ENCODE measurements around the gene UCN2.
"Not testable (repeated sequence)": the region's sequence is repeated elsewhere in the genome, so short reads cannot be mapped to it uniquely, and the experiment has no call there.

UCN2 gene

GRCh38 chr3:48555231-48555948, 8.2 kb downstream of the UCN2 start:
- Histone ChIP-seq H3K4me3 (ENCODE audit: low read depth in 1 of 5, low read length in 5 of 5) (no peak overlapping the region), H3K36me3 (ENCODE audit: control insufficient read depth in 5 of 5, insufficient read depth in 5 of 5, low read length in 5 of 5) (no peaks in the 10 kb centered on the region), H3K4me1 (ENCODE audit: control insufficient read depth in 5 of 5, insufficient read depth in 5 of 5, low read length in 5 of 5) (peaks cover 4 to 51% (median 28%) of the 10 kb centered on the region in 5 donors), H3K27ac (ENCODE audit: low read depth, low read length) (no peak overlapping the region), H3K9ac (ENCODE audit: low read length in 5 of 5) (no peak overlapping the region), H3K27me3 (ENCODE audit: control insufficient read depth in 5 of 5, insufficient read depth in 4 of 5, low read length in 5 of 5) (peaks cover 0 to under 1% (median 0%) of the 10 kb centered on the region in 5 donors), H3K9me3 (ENCODE audit: control insufficient read depth in 5 of 5, low read length in 5 of 5) (no peaks in the 10 kb centered on the region)

- Histone ChIP-seq H3K27me3 (ENCODE audit: control insufficient read depth in 5 of 5, insufficient read depth in 4 of 5, low read length in 5 of 5) (no peaks in the 10 kb centered on the region), H3K36me3 (ENCODE audit: control insufficient read depth in 5 of 5, insufficient read depth in 5 of 5, low read length in 5 of 5) (no peaks in the 10 kb centered on the region), H3K27ac (ENCODE audit: low read depth, low read length) (no peak overlapping the region), H3K9me3 (ENCODE audit: control insufficient read depth in 5 of 5, low read length in 5 of 5) (no peaks in the 10 kb centered on the region), H3K4me1 (ENCODE audit: control insufficient read depth in 5 of 5, insufficient read depth in 5 of 5, low read length in 5 of 5) (peaks cover 0 to 39% (median 16%) of the 10 kb centered on the region in 5 donors), H3K4me3 (ENCODE audit: low read depth in 1 of 5, low read length in 5 of 5) (no peak overlapping the region), H3K9ac (ENCODE audit: low read length in 5 of 5) (no peak overlapping the region)
Observed at GRCh38 chr3:48553886-48554845, 9.4 kb downstream of the UCN2 start.

- H3K27me3 ChIP-seq (ENCODE audit: control insufficient read depth in 5 of 5, insufficient read depth in 4 of 5, low read length in 5 of 5), result no peaks in the 10 kb centered on the region
- no peaks in the 10 kb centered on the region for H3K36me3 ChIP-seq (ENCODE audit: control insufficient read depth in 5 of 5, insufficient read depth in 5 of 5, low read length in 5 of 5)
- no peaks in the 10 kb centered on the region for H3K9me3 ChIP-seq (ENCODE audit: control insufficient read depth in 5 of 5, low read length in 5 of 5)
- no peak overlapping the region for H3K4me3 ChIP-seq (ENCODE audit: low read depth in 1 of 5, low read length in 5 of 5)
- no peak overlapping the region for H3K9ac ChIP-seq (ENCODE audit: low read length in 5 of 5)
- peaks cover 0 to 38% (median 19%) of the 10 kb centered on the region in 5 donors for H3K4me1 ChIP-seq (ENCODE audit: control insufficient read depth in 5 of 5, insufficient read depth in 5 of 5, low read length in 5 of 5)
- no peak overlapping the region for H3K27ac ChIP-seq (ENCODE audit: low read depth, low read length)
Observed at GRCh38 chr3:48553361-48553760, 10.2 kb downstream of the UCN2 start.

GRCh38 chr3:48552111-48552951, 11.2 kb downstream of the UCN2 start:
- Histone ChIP-seq H3K27ac (ENCODE audit: low read depth, low read length) (no peak overlapping the region), H3K4me1 (ENCODE audit: control insufficient read depth in 5 of 5, insufficient read depth in 5 of 5, low read length in 5 of 5) (peaks cover 0 to 28% (median 15%) of the 10 kb centered on the region in 5 donors), H3K4me3 (ENCODE audit: low read depth in 1 of 5, low read length in 5 of 5) (no peak overlapping the region), H3K9me3 (ENCODE audit: control insufficient read depth in 5 of 5, low read length in 5 of 5) (no peaks in the 10 kb centered on the region), H3K27me3 (ENCODE audit: control insufficient read depth in 5 of 5, insufficient read depth in 4 of 5, low read length in 5 of 5) (no peaks in the 10 kb centered on the region), H3K36me3 (ENCODE audit: control insufficient read depth in 5 of 5, insufficient read depth in 5 of 5, low read length in 5 of 5) (peaks cover 0 to under 1% (median 0%) of the 10 kb centered on the region in 5 donors), H3K9ac (ENCODE audit: low read length in 5 of 5) (no peak overlapping the region)

- not testable (repeated sequence) for H3K9me3 ChIP-seq (ENCODE audit: control insufficient read depth in 5 of 5, low read length in 5 of 5); H3K9ac ChIP-seq (ENCODE audit: low read length in 5 of 5); H3K27me3 ChIP-seq (ENCODE audit: control insufficient read depth in 5 of 5, insufficient read depth in 4 of 5, low read length in 5 of 5); H3K27ac ChIP-seq (ENCODE audit: low read depth, low read length); H3K4me3 ChIP-seq (ENCODE audit: low read depth in 1 of 5, low read length in 5 of 5); H3K36me3 ChIP-seq (ENCODE audit: control insufficient read depth in 5 of 5, insufficient read depth in 5 of 5, low read length in 5 of 5)
- peaks cover 0 to 23% (median 11%) of the 10 kb centered on the region in 5 donors for H3K4me1 ChIP-seq (ENCODE audit: control insufficient read depth in 5 of 5, insufficient read depth in 5 of 5, low read length in 5 of 5)
Observed at GRCh38 chr3:48551651-48552050, 11.9 kb downstream of the UCN2 start.

GRCh38 chr3:48548729-48549705, 14.6 kb downstream of the UCN2 start:
- H3K27ac ChIP-seq (ENCODE audit: low read depth, low read length), result no peak overlapping the region
- H3K9ac ChIP-seq (ENCODE audit: low read length in 5 of 5), result no peak overlapping the region
- no peaks in the 10 kb centered on the region for H3K27me3 ChIP-seq (ENCODE audit: control insufficient read depth in 5 of 5, insufficient read depth in 4 of 5, low read length in 5 of 5)
- H3K4me1 ChIP-seq (ENCODE audit: control insufficient read depth in 5 of 5, insufficient read depth in 5 of 5, low read length in 5 of 5), result peaks cover 0 to 14% (median 3%) of the 10 kb centered on the region in 5 donors
- peaks cover 0 to 4% (median 3%) of the 10 kb centered on the region in 5 donors for H3K36me3 ChIP-seq (ENCODE audit: control insufficient read depth in 5 of 5, insufficient read depth in 5 of 5, low read length in 5 of 5)
- no peaks in the 10 kb centered on the region for H3K9me3 ChIP-seq (ENCODE audit: control insufficient read depth in 5 of 5, low read length in 5 of 5)
- no peak overlapping the region for H3K4me3 ChIP-seq (ENCODE audit: low read depth in 1 of 5, low read length in 5 of 5)

- Histone ChIP-seq H3K4me1 (ENCODE audit: control insufficient read depth in 5 of 5, insufficient read depth in 5 of 5, low read length in 5 of 5) (peaks cover 0 to 16% (median 3%) of the 10 kb centered on the region in 5 donors), H3K9me3 (ENCODE audit: control insufficient read depth in 5 of 5, low read length in 5 of 5) (no peaks in the 10 kb centered on the region), H3K27me3 (ENCODE audit: control insufficient read depth in 5 of 5, insufficient read depth in 4 of 5, low read length in 5 of 5) (no peaks in the 10 kb centered on the region), H3K27ac (ENCODE audit: low read depth, low read length) (no peak overlapping the region), H3K9ac (ENCODE audit: low read length in 5 of 5) (no peak overlapping the region), H3K4me3 (ENCODE audit: low read depth in 1 of 5, low read length in 5 of 5) (no peak overlapping the region), H3K36me3 (ENCODE audit: control insufficient read depth in 5 of 5, insufficient read depth in 5 of 5, low read length in 5 of 5) (peaks cover 0 to 4% (median 3%) of the 10 kb centered on the region in 5 donors)
Observed at GRCh38 chr3:48548126-48548525, 15.5 kb downstream of the UCN2 start.

- H3K9me3 ChIP-seq (ENCODE audit: control insufficient read depth in 5 of 5, low read length in 5 of 5), result no peaks in the 10 kb centered on the region
- H3K27me3 ChIP-seq (ENCODE audit: control insufficient read depth in 5 of 5, insufficient read depth in 4 of 5, low read length in 5 of 5), result no peaks in the 10 kb centered on the region
- no peak overlapping the region for H3K4me3 ChIP-seq (ENCODE audit: low read depth in 1 of 5, low read length in 5 of 5)
- no peak overlapping the region for H3K9ac ChIP-seq (ENCODE audit: low read length in 5 of 5)
- no peak overlapping the region for H3K27ac ChIP-seq (ENCODE audit: low read depth, low read length)
- H3K36me3 ChIP-seq (ENCODE audit: control insufficient read depth in 5 of 5, insufficient read depth in 5 of 5, low read length in 5 of 5), result peaks cover 0 to 4% (median 3%) of the 10 kb centered on the region in 5 donors
- peaks cover 0 to 17% (median 3%) of the 10 kb centered on the region in 5 donors for H3K4me1 ChIP-seq (ENCODE audit: control insufficient read depth in 5 of 5, insufficient read depth in 5 of 5, low read length in 5 of 5)
Observed at GRCh38 chr3:48546203-48546829, 17.3 kb downstream of the UCN2 start.

Data from subcutaneous abdominal adipose tissue (tissue), 5 donors.